Fibroblast of skin of right quadriceps (primary cell): ENCODE data around the gene SPACA1.

Experiments
- DNase-seq: peaks from one replicate; pipeline ENCODE4 v3.0.0-alpha.2; 2013

The SPACA1 gene

GRCh38 chr6:88107241-88107640 is 59.6 kb downstream of the SPACA1 start:
- DNase-seq: no peak

DNA sequence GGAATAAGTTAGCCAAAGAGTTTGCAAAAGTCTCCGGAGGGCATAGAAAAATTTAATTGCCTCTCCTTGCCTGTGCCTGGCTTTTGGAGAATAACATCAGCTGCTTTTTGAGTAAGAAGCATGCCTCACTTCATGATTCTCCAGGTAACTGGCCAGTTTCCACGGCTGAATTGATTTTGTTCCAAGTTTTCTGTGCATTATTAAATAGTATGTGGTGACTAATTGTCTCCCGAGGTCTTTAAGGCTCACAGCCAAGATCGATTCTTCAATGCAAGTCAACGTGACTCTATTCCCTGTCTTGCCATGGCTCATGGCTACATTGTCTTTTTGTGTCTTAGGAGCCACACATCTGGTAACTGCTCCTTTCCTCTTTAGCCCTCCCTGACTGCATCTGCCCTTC is 64.3 kb downstream of the SPACA1 start:
- DNase-seq: no peak

- no peak for DNase-seq
Measured at GRCh38 chr6:88114838-88115237, 67.2 kb downstream of the SPACA1 start.

DNA sequence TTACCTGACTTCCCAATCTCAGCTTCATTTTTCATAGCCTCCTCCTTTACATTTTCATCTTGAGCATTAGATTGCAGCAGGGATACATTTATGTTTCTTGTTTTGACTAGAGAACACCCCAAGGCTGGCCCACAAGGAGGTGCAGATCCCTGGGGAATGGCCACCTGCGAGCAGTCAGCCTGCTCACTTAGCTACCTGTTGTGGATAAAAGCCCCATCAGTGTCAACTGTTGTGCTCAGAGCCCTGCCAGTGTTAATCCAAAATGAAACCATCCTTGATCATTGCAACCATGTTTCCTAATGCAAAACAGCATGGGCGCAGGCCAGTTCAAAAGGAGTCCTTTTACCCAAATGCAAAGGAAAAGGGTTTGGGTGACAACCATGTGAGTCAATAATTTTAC is 67.7 kb downstream of the SPACA1 start:
- DNase-seq: no peak

DNA sequence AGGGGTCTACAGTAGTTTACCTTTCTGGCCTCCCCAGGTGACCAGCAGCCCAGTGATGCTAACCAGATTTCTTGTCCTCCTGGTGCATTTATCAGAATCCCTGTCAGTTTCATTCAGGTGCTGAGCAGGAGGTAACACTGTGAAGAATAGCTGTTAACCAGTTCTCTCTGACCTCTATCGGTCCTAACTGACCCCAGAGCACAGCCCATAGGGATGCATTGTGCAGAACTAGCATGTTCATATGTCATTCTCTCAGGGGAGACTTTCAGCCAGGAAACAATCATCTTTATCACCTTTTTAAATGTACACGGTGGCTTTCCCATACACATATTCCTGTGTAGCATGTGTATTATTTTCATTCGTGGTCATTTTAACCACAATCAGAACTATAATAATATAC is 68.6 kb downstream of the SPACA1 start:
- no peak for DNase-seq
